ENCODE results near the gene SERPINE3.

DNA sequence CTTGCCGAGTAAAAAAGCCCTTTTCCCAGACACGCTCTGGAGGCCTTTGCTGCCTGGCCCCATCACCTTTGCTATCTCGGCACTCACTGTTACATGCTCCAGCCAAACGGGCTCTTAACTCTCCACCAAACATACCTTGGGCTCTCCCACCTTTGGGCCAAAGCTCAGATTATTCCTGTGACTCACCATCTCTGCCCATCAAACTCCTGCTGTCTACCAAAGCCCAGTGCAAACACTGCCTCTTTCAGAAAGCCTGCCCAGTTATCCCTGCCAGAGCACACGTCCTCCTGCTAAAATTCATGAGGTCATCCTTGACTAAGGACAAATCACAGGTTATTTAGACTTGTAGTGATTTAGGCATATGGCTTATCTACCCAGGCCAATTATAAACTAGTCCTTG lies 48.1 kb upstream of the SERPINE3 start:
- TF ChIP-seq EZH2 (IDR thresholded peaks at IDR 0.05) (no peak), POLR2AphosphoS5 (IDR thresholded peaks at IDR 0.05; ENCODE audit: borderline replicate concordance, low read depth, low read length) (no peak)

Data from SK-N-MC (cell line).